ENCODE results near the gene ST3GAL4. TPM values are rescaled to one million over a fixed set of nuclear protein-coding genes. Genes with fewer than 3 reads are reported as not detected.

Gene ST3GAL4
- total RNA-seq, 1 donor from 2014 or later = 15.9 TPM

- TF ChIP-seq CTCF (conservative IDR thresholded peaks at IDR 0.05; ENCODE audit: low read depth, low read length) = no peak
- no peak for DNase-seq (ENCODE audit: low read depth)
- no peak overlapping the region for H3K4me3 ChIP-seq (ENCODE audit: low read depth, low read length)
Observed at GRCh38 chr11:126456783-126457542, 101.5 kb downstream of the ST3GAL4 start.

DNA sequence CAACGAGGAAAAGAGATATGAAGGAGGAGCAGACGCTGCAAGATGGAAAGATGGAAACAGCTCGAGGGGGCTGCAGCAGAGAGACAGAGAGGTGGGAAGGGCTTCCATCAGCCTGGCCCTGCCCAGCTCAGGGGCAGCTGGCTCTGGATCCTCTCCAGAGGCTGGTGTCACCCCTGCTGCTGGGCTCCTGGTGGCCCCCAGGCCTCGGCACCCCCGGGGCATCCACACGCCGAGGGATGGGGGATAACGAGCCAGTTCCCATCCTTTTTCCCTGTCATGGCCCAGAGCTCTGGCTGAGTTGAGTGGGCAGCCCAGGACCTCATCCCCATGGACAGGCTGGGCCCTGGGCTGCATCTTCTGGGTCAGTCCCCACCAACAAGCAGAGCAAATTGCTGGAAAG is 102.3 kb downstream of the ST3GAL4 start:
- no peak overlapping the region for H3K4me3 ChIP-seq (ENCODE audit: low read depth, low read length)
- DNase-seq (ENCODE audit: low read depth) = no peak

DNA sequence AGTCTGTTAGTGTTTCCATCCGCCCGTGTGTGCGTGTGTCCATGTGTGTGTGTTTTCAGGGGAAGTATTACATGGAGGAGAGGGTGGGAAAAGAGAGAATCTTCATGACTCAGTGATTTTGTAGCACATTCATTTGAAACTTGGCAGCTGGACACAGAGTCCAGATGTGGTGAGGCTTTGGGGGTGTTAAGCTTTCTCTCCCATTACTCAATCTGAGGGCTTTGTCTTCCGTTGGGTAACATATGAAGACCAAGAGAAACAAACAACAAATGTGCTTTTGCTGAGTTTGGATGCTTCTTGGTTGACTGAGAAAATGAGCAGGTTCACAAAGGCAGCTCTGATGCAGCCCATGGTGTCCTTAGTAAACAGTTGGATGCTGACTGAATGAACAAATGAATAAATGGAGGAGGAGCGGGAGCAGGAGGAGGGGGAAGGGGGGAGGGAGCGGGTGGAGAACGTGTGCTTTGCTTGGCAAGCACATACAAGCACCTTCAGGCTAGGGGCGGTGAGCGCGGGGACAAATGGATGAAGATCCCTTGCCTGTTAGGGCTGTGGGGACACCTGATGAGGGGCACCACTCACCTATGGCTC is 104.3 kb downstream of the ST3GAL4 start:
- TF ChIP-seq CTCF (conservative IDR thresholded peaks at IDR 0.05; ENCODE audit: low read depth, low read length) = no peak
- no peak overlapping the region for H3K4me3 ChIP-seq (ENCODE audit: low read depth, low read length)
- DNase-seq (ENCODE audit: low read depth) = no peak

More for the DNA sequence above, 102.3 kb downstream of the ST3GAL4 start:
- no peak for TF ChIP-seq CTCF (conservative IDR thresholded peaks at IDR 0.05; ENCODE audit: low read depth, low read length)

DNA sequence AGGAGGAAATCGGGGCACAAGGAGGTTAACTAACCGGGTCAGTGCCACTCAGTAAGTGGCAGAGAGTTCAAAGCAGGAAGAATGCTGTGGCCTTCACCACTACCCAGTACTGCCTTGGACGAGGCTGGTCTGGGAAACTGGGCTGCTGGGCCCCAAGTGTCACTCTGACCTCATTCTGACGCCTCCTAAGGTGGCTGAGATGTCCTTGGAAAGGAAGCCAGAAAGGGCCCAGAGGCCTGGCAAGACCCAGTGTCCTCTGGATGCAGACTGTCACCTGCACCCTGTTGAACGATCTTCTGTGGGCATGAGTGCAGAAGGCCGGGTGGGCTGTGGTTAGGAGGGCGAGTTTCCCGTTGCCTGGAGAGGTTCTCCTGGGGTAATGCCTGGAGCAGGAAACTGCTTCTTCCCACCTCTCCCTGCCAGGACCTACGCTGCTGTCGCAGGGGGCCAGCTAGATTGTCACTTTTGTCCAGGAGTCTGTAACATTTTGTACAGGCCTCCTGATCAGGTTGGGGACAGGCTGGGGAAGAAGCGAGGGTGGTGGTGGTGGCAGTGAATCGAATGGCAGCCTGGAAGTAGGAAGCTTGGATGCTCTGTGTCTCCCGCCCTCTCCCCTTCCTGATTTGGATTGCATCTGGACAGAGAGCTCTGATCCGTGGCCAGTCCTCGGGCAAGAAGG is 105.1 kb downstream of the ST3GAL4 start:
- no peak for DNase-seq (ENCODE audit: low read depth)
- no peak overlapping the region for H3K4me3 ChIP-seq (ENCODE audit: low read depth, low read length)
- TF ChIP-seq CTCF (conservative IDR thresholded peaks at IDR 0.05; ENCODE audit: low read depth, low read length) = no peak

- TF ChIP-seq CTCF (conservative IDR thresholded peaks at IDR 0.05; ENCODE audit: low read depth, low read length) = no peak
- no peak for DNase-seq (ENCODE audit: low read depth)
- no peak overlapping the region for H3K4me3 ChIP-seq (ENCODE audit: low read depth, low read length)
Observed at GRCh38 chr11:126461096-126461440, 105.6 kb downstream of the ST3GAL4 start.

DNA sequence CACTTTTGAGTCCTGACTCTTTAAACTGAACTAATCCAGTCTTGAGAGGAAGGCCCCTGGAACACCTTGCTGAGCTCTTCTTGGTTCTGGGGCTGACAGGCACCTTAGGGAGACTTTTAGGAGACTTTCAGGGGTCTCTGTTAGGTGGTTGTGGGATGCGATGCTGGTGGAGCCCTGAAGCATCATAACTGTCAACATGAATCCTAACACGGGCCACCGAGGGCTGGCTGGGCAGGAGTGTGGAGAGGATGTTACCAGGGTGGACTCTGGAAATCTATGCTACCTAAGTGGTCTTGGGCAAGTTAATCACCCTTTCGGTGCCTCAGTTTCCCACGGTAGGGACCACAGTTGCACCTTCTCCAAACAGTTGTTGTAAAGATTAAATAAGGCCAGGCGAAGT is 106.5 kb downstream of the ST3GAL4 start:
- no peak overlapping the region for H3K4me3 ChIP-seq (ENCODE audit: low read depth, low read length)
- no peak for DNase-seq (ENCODE audit: low read depth)
- TF ChIP-seq CTCF (conservative IDR thresholded peaks at IDR 0.05; ENCODE audit: low read depth, low read length) = no peak
